Epithelial cell of esophagus (primary cell): ENCODE results near the gene KLK1.

ENCODE experiments used
- DNase-seq: peaks from one replicate; pipeline ENCODE4 v3.0.0; 2010; ENCODE audit warnings: low read depth
- H3K4me3 ChIP-seq: 2 replicates; pipeline ENCODE4 v1.5.1; 2011; ENCODE audit warnings: mild to moderate bottlenecking, low read length, control low read depth
- TF ChIP-seq, protein P1 (sequence below): IDR thresholded peaks from 2 replicates; pipeline ENCODE4 v1.5.1; 2011; ENCODE audit warnings: low read depth, mild to moderate bottlenecking, low read length, control low read depth, inconsistent platforms; ENCODE audit not compliant: insufficient read depth; ENCODE audit errors: missing control alignments

The KLK1 gene

GRCh38 chr19:50793558-50794065, 30.0 kb downstream of the KLK1 start:
- DNase-seq = no peak
- no peak overlapping the region for H3K4me3 ChIP-seq
- TF ChIP-seq, protein P1, sequence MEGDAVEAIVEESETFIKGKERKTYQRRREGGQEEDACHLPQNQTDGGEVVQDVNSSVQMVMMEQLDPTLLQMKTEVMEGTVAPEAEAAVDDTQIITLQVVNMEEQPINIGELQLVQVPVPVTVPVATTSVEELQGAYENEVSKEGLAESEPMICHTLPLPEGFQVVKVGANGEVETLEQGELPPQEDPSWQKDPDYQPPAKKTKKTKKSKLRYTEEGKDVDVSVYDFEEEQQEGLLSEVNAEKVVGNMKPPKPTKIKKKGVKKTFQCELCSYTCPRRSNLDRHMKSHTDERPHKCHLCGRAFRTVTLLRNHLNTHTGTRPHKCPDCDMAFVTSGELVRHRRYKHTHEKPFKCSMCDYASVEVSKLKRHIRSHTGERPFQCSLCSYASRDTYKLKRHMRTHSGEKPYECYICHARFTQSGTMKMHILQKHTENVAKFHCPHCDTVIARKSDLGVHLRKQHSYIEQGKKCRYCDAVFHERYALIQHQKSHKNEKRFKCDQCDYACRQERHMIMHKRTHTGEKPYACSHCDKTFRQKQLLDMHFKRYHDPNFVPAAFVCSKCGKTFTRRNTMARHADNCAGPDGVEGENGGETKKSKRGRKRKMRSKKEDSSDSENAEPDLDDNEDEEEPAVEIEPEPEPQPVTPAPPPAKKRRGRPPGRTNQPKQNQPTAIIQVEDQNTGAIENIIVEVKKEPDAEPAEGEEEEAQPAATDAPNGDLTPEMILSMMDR = no peak

- H3K4me3 ChIP-seq = no peak overlapping the region
- TF ChIP-seq, protein P1 = no peak
- DNase-seq = no peak
Observed at GRCh38 chr19:50792272-50793250, 31.0 kb downstream of the KLK1 start.

DNA sequence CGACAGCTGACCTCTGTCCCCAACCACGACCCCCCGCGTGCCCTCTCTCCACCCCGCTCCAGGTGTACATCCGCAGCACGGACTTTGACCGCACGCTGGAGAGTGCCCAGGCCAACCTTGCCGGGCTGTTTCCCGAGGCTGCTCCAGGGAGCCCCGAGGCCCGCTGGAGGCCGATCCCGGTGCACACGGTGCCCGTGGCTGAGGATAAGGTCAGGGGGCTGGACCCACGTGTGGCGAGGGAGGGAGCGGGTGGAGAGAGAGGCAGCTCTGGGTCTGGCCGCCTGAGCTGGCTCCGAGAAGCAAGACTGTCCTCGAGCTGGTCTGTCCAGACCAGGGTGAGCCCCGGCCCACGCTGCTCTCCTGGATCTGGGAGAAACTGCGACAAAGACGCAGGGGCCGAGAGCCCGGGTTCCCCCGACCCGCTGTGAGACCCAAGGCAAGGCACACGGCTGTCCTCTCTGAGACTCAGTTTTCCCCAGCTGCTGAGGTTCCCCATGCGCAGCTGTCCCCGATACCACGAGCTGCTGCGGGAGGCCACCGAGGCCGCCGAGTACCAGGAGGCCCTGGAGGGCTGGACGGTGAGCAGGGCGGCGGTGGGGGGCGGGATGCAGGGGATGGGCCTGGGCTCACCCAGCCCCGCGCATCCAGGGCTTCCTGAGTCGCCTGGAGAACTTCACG, 31.9 kb downstream of the KLK1 start:
- TF ChIP-seq, protein P1 = no peak

DNA sequence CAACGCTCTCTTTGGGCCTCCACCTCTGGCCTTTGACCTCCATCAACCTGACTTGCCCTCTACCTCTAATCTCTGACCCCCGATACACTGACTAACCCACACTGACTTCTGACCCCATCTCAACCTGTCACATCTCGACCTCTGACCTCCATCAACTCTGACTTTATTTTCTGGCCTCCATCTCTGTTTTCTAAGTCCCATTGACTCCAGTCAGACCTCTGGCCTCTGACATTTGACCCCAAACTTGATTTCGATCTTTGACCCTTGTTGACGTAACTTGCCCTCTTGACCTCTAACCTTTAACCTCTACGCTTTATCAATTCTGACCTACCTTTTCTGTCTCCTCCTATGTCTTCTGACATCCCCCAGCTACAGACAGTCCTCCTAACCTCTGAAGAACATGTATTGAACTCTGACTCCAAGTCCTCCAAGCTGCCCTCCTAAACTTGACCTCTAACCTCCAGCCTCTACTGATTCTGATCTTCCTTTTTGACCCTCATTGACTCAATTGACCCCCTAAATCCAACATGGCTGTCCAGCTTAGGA, 32.6 kb downstream of the KLK1 start:
- TF ChIP-seq, protein P1 = no peak
- no peak overlapping the region for H3K4me3 ChIP-seq
- no peak for DNase-seq

More for the DNA sequence above, 31.9 kb downstream of the KLK1 start:
- H3K4me3 ChIP-seq = no peak overlapping the region
- no peak for DNase-seq

DNA sequence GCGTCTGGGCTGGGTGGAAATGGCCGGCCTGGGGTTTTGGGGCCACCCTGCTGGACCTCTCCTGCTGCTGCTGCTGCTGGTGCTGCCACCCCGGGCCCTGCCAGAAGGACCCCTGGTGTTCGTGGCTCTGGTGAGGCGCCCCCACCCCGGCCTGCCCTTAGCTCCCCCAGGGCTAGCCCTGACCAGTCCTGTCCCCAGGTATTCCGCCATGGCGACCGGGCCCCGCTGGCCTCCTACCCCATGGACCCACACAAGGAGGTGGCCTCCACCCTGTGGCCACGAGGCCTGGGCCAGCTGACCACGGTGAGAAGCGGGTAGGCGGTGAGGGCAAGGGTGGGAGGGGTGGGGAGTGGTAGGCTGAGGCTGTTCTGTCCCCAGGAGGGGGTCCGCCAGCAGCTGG, 33.2 kb downstream of the KLK1 start, which contains the start of gene ACP4:
Gene ACP4 (plus strand): TSS at position 20 of the 400 bp plus-strand sequence. CDS start 0 bp downstream, at position 20.
- no peak for DNase-seq
- H3K4me3 ChIP-seq = no peak within 1 kb of the TSS
- TF ChIP-seq, protein P1 = no peak

- TF ChIP-seq, protein P1 = no peak
- DNase-seq = no peak
- H3K4me3 ChIP-seq = no peak overlapping the region
Observed at GRCh38 chr19:50785329-50785728, 38.3 kb downstream of the KLK1 start.
